AG10803 (cell line): ENCODE data around the gene TMEM202.

Source experiments
- DNase-seq: peaks from one replicate; pipeline ENCODE4 v3.0.0; 2010; ENCODE audit warnings: low read depth
- H3K4me3 ChIP-seq: 2 replicates; pipeline ENCODE4 v1.5.1; 2011; ENCODE audit warnings: mild to moderate bottlenecking, low read length, control low read depth
- TF ChIP-seq, protein P1 (sequence below): conservative IDR thresholded peaks from 2 replicates; pipeline ENCODE4 v1.5.1; 2011; ENCODE audit warnings: mild to moderate bottlenecking, low read length, control low read depth, inconsistent platforms

The TMEM202 gene

DNA sequence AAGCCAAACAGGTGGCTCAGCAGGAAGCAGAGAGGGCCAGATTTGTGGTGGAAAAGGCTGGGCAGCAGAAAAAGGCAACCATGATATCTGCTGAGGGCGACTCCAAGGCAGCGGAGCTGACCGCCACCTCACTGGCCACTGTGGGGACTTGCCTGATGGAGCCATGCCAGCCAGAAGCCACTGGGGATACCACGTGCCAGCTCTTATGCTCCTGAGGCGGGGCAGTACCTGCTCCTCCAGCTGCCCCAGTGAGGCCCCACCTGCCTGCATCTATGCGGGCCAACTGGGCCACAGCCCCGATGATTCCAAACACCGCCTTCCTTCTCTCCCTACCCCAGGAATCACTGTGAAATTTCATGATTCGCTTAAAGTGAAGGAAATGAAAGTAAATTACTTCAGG lies 53.1 kb downstream of the TMEM202 start:
- H3K4me3 ChIP-seq = no peak overlapping the region
- DNase-seq = no peak
- TF ChIP-seq, protein P1, sequence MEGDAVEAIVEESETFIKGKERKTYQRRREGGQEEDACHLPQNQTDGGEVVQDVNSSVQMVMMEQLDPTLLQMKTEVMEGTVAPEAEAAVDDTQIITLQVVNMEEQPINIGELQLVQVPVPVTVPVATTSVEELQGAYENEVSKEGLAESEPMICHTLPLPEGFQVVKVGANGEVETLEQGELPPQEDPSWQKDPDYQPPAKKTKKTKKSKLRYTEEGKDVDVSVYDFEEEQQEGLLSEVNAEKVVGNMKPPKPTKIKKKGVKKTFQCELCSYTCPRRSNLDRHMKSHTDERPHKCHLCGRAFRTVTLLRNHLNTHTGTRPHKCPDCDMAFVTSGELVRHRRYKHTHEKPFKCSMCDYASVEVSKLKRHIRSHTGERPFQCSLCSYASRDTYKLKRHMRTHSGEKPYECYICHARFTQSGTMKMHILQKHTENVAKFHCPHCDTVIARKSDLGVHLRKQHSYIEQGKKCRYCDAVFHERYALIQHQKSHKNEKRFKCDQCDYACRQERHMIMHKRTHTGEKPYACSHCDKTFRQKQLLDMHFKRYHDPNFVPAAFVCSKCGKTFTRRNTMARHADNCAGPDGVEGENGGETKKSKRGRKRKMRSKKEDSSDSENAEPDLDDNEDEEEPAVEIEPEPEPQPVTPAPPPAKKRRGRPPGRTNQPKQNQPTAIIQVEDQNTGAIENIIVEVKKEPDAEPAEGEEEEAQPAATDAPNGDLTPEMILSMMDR = no peak

DNA sequence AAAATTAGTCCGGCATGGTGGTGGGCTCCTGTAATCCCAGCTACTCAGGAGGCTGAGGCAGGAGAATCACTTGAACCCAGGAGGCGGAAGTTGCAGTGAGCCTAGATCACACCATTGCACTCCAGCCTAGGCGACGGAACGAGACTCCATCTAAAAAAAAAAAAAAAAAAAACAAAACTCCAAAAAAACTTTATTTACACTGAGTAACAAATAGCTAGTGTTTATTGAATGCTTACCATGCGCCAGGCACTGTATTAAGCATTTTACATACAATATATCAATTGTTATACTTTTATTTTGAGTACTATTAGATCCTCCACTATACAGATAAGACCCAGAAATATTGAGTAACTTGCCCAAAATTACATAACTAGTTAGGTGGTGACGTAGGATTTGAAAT lies 58.6 kb downstream of the TMEM202 start:
- TF ChIP-seq, protein P1 = no peak
- no peak overlapping the region for H3K4me3 ChIP-seq
- DNase-seq = no peak
